GM21528 (cell line): ENCODE results near the gene KRT13.
A peak's percentile ranks its signal among the peaks of the same experiment; 100 is the strongest.
"Not testable (repeated sequence)": the region's sequence is repeated elsewhere in the genome, so short reads cannot be mapped to it uniquely, and the experiment has no call there.

ENCODE experiments used
- ATAC-seq: cut with Tn5 transposase; IDR thresholded peaks from one replicate; pipeline ENCODE4 v1.9.1; 2021; ENCODE audit warnings: mild to moderate bottlenecking, moderate library complexity; ENCODE audit not compliant: unreplicated experiment, low FRiP score

KRT13 gene

GRCh38 chr17:41505007-41505808 is at the start of gene KRT13:
KRT13 (minus strand) TSS chr17:41505612; CDS start chr17:41505550, 62 bp downstream.
- no peak for ATAC-seq

GRCh38 chr17:41553987-41554680 is 48.7 kb upstream of the KRT13 start:
- ATAC-seq, result no peak

DNA sequence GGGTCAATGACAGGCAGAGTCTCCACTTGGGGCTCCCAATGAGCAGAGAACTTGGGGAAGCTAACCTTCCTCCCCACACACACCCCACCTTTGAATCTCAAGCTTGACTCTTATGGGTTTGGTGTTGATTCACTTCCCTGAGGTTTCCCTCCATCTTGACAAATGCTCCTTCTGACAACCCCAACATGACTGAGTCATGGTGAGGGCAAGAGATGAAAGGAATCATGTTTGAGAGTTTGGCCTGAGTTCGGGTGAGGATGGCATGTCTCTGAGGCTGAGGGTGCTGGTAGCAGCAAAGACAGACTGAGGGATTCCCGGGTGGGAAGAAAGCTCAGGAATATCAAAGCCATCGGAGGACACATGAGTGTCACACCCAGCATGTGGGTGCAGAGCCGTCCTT is 47.8 kb upstream of the KRT13 start:
- no peak for ATAC-seq

DNA sequence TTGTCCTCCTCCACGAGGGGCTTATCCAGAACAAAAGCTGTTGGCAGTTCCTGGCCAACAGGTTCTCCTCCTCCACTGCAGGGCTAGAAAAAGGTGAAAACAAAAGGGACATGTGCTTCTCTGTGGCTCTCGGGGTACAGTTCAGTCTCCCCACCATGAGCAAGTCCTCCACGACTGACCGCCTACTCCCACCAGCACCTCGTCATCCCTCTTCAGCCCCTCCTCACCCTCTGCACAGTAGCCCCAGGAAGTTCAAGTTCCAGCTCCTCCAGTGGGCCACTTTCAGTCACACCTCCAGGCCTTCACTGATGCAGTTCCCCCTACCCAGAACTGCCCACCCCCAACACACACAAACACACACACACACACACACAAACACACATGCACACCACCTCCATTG is 47.0 kb upstream of the KRT13 start:
- ATAC-seq, result no peak

- ATAC-seq, result no peak
Measured at GRCh38 chr17:41551365-41551764, 46.0 kb upstream of the KRT13 start.

DNA sequence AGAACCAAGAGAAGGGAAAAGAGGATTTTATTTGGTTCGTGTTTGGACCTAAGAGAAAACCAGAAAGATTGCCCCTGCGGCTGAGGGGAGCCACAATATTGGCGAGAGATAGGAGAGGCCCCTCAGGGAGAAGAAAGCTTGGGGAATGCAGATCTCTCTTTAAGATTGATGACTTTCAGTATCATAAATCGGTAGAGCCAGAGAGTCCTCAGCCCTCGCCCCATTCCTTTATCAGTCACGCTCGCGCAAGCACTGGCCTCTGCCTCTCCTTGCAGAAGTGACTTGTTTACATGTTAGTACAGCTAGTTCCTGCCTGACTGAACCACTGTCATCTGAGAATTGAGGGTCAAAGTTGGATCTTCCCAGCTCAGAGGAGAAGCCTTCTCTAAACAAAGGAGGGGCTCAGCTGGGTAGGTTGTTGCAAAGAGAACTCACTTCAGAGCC is 44.2 kb upstream of the KRT13 start:
- ATAC-seq, result no peak

- ATAC-seq, result peak; percentile 51
Measured at GRCh38 chr17:41548844-41549595, 43.6 kb upstream of the KRT13 start.

DNA sequence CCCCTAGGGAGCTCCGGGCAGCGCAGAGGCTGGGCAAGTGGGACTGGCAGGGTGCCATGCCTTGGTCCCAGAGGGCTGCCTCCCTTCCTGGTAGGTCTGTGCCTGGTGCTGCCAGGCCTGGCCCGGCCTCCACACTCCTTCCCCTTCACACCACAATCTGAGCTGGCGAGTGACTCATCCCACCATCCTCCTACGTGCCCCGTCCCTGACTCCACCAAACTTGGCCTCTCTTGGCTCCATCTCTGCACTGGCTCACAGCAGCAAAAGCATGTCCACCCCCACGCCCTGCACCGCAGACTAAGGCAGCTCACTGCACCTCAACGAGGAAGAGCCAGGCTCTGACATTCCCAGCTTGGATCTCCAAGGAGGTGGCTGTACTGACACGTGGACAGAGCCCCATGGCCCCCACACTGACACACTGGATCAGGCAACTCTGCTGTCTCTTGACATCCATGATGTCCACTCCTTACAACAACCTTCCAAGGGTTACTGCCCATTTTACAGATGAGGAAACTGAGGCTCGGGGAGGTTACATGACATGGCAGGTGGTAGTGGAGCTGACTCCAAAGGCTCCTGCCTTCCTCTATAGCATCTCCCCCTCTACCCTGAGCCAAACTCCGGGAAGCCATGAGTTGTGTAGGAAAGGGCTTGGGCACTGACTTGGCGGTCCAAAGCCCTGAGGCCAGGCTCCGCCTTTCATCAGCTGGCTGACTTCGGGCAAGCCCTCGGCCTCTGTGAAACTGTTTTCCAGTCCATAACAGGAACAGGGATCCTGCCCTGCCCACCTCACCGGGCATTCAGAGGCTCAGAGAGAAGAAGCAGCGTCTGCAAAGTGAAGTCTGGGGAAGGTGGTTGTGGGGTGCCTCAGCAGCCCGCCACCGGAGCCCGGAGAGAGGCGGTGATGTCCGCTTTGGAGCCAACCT is 42.8 kb upstream of the KRT13 start:
- ATAC-seq, result no peak

DNA sequence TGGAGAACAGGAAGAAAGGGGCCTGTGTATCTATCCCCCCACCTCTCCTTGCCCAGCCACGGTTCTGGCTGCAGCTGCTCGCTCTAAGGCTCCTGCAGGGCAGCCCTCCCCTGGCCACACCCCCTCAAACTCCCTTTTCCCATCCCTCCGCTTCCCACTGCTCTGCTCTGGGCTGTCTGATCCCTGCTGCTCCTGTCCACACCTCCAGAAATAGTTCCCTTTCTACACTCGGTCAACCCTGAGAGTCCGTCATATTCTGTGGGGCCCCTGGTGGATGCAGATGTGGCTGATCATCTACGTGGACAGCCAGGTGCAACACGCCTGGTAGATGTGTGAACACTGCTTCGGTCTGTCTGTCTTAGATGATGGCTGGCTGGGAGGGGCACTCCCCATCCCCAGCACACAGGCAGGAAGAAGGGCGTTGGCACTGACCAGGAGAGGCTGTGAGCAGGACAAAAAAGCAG is 42.0 kb upstream of the KRT13 start:
- ATAC-seq, result no peak

GRCh38 chr17:41546819-41547218 is 41.4 kb upstream of the KRT13 start:
- ATAC-seq, result no peak

DNA sequence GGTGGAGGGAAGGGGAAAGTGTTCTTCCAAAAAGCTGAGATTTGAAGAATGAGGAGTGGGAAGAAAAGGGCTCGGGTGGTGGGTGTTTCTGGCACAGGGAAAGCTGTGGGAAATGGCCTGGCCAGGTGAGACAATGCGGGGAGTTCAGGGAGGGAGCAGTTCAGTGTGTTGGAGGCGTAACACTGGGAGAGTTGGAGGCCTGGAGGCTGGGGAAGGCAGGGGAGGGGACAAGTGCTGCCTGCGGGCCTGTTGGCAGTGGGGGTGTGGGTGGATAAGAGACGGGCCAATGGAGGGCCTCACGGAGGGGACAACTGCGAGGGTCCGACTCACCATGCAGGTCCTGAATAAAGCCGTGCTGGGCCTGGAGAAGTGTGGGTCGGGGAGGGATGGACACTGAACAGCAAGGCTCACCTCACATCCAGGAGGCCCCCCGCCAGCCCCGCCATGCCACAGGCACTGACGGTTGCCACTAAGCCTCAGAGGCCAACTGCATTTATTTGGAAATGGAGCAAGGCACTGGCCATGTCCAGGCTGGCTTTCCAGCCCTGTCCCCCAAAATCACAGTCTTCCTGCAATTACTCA is 40.5 kb upstream of the KRT13 start:
- ATAC-seq, result no peak

DNA sequence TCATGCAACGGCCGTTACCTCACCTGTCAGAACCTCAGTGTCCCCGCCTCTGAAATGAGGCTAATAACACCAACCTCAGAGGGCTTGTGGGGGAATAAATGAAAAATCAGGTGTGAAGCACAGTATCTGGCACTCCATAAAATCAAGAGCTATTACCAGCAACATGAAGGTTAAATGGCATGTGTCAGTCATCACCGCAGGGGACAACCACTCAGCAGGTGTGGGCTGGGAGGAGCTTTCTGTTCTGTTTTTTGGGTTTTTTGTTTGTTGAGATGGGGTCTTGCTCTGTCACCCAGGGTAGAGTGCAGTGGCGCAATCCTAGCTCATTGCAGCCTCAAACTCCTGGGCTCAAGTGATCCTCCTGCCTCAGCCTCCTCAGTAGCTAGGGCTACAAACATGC is 39.5 kb upstream of the KRT13 start:
- no peak for ATAC-seq

DNA sequence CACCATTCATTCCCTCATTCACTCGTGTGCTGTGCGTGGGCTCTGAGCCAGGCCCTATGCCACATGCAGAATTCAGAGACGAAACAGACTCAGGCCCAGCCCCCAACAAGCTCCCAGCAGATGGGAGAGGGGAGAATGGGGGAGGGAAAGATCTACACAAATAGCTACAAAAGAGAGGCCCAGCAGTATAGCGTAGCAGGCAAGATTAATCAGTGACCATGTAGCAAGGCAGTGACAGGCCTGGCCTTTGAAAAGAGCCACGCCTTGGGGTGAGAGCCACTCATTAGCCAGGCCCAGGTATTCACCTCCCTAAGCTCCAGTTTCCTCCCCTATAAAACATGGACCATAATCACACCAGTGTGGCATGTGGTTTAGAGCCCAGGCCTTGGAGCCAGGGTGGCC is 39.1 kb upstream of the KRT13 start:
- no peak for ATAC-seq

DNA sequence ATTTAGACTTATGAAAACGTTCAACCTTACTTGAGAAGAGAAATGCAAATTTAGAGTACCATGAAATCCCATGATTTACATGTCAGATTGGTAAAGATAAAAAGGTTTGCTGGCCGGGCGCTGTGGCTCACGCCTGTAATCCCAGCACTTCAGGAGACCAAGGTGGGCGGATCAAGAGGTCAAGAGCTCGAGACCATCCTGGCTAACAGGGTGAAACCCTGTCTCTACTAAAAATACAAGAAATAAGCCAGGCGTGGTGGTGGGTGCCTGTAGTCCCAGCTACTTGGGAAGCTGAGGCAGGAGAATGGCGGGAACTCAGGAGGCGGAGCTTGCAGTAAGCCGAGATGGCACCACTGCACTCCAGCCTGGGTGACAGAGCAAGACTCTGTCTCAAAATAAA is 37.4 kb upstream of the KRT13 start:
- not testable (repeated sequence) for ATAC-seq

DNA sequence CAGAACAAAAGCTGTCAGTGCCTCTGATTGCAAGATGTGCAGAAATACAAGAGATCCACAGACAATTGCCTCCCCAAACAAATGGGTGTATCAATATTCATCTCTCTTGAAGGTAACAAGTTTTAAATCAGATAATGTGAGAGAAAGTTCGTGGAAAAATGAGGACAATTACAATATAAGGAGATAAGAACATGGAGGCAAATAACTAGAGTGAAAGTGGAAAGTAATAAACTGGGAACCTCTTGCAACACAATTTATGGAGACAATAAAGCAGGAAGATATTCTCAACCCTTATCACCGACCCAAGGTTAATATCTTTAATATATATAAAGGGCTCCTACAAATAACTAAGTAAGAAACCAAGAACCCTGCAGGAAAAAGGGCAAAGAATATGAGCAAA is 36.9 kb upstream of the KRT13 start:
- no peak for ATAC-seq

GRCh38 chr17:41540921-41541625 is 35.7 kb upstream of the KRT13 start:
- ATAC-seq, result no peak

DNA sequence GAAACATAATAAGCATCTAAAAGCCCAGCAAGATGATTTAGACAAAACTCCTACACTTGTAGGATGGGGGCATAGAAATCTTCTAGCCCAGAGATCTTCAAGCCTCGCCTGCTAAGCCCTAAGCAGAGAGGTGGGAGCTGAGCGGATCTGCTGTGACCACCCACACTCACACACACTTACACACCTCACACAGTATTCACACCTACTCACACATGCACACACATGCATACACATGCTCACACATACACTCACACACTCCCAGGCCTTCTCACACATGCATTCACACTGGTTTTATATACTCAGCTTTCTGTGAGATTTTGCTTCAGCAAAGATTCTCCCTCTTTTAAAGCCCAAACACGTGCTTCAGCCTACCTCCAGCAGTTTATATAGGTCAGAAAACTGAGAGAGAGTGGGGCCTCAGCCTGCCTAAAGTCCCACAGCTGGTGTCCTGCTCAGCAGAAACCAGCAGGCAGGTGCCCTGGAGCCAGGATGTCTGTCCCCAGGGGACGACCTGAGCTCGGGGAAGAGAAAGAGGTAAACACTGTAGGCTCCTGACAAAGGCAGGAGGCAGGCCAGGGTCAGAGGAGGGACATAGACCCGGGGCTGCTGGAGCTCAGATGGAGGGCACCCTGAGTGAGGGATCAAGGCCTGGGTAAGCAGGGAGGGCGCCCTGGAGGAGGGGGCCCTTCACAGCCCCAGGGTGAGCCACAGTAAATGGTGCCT is 34.7 kb upstream of the KRT13 start:
- ATAC-seq, result no peak

DNA sequence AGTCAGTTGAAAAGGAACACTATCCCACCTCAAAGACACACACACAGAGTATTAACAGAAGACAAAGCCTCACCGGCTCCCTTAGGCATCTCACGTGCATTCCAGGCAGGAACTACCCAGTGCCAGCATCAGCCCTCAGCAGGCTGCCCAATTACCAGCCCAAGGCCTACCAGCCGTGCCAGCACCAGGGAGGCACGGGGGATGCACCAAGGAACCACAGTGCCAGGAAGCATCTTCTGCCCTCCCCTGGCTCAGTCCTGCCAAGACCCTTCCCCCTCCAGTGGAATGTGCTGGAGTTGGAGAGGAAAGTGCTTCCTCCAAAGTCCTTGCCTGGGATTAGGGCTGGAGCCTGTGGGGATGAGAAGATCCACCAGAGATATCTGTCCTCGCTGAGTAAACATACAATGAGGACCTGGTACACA is 33.7 kb upstream of the KRT13 start:
- ATAC-seq, result no peak
